Measurements from ENCODE around the gene CHI3L2. TPM values are rescaled to one million over a fixed set of nuclear protein-coding genes. Genes with fewer than 3 reads are reported as not detected.

The CHI3L2 gene
- total RNA-seq, 1 donor from 2014 or later = 1.6 TPM

Other genes starting within 250 kb of the CHI3L2 start
- 95.6 and 101 TPM in 2 replicates for gene DRAM2, start 87.6 kb upstream of the CHI3L2 start, total RNA-seq
- 52.7 and 85.3 TPM in 2 replicates for gene CEPT1, start 87.5 kb upstream of the CHI3L2 start, total RNA-seq
- 33.4 and 35.3 TPM in 2 replicates for gene DENND2D, start 27.1 kb upstream of the CHI3L2 start, total RNA-seq
- gene CHIA, start 63.1 kb downstream of the CHI3L2 start, total RNA-seq = not detected in 2 replicates
- 0.52 and 1.4 TPM in 2 replicates for gene OVGP1, start 200.0 kb downstream of the CHI3L2 start, total RNA-seq
- 86.7 and 98.5 TPM in 2 replicates for gene WDR77, start 221.5 kb downstream of the CHI3L2 start, total RNA-seq
- gene ATP5PB, start 221.8 kb downstream of the CHI3L2 start, total RNA-seq = 356 and 426 TPM in 2 replicates
- 0.20 TPM in 1 of 2 replicates, not detected in the other for gene C1orf162, start 246.3 kb downstream of the CHI3L2 start, total RNA-seq